GM19324 (cell line): ENCODE results near the gene CYB5R3.
"Not testable (repeated sequence)": the region's sequence is repeated elsewhere in the genome, so short reads cannot be mapped to it uniquely, and the experiment has no call there.

Experiments used
- ATAC-seq: cut with Tn5 transposase; IDR thresholded peaks from one replicate; pipeline ENCODE4 v1.9.1; 2021; ENCODE audit warnings: mild to moderate bottlenecking, moderate library complexity; ENCODE audit not compliant: unreplicated experiment, low FRiP score

CYB5R3 gene

DNA sequence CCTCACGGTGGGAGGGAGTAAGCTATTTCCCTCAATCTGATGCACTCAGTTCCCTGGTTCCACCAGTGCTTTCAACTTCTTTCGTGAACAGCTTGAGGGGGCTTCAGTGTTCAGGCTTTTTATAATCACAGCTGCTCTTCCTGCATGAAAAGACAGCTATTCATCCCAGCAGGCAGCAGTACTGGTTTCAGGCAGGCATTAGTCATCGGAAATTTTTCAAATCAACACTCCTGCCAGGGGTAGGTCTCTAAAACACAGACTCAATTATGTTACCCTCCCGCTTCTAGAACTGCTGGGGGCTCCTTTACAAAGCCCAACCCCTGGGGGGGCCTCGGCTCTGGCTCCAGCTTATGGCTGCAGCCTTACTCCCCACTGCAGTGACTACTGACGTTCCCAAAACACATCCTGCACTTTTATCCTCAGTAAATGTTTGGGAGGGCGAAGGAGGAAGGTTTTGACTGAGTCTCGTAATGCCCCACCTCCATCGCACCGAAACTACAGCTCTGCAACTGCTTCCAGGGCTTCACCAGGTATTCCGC, 40.3 kb downstream of the CYB5R3 start:
- no peak for ATAC-seq

DNA sequence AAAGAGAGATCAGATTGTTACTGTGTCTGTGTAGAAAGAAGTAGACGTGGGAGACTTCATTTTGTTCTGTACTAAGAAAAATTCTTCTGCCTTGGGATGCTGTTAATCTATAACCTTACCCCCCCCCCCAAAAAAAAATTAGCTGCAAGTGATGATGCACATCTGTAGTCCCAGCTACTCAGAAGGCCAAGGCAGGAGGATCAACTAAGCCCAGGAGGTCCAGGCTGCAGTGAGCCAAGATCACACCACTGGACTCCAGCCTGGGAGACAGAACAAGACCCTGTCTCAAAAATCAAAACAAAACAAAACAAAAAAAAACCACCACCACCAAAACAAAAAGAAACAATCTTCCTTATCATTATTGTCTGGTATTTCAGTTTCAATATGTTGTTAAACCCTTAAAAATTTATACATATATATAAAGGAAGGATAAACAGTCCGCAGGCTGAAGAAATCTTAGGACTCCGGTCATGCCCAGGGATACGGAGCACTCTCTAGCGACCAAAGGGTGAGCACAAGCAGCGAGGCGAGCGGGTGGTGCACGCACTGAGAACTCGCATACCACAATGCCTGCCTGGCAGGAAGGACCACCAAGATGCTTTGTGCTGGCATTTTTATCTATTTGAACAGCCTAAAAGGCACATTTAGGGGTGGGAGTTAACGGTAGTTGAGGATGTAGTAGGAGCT, 40.9 kb downstream of the CYB5R3 start:
- ATAC-seq = no peak

DNA sequence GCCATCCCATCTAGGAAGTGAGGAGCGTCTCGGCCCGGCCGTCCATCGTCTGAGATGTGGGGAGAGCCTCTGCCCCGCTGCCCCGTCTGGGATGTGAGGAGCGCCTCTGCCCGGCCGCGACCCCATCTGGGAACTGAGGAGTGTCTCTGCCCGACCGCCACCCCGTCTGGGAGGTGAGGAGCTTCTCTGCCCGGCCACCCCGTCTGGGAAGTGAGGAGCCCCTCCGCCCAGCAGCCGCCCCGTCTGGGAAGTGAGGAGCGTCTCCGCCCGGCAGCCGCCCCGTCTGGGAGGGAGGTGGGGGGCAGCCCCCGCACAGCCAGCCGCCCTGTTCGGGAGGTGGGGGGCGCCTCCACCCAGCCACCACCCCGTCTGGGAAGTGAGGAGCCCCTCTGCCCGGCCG, 41.6 kb downstream of the CYB5R3 start:
- ATAC-seq = not testable (repeated sequence)

DNA sequence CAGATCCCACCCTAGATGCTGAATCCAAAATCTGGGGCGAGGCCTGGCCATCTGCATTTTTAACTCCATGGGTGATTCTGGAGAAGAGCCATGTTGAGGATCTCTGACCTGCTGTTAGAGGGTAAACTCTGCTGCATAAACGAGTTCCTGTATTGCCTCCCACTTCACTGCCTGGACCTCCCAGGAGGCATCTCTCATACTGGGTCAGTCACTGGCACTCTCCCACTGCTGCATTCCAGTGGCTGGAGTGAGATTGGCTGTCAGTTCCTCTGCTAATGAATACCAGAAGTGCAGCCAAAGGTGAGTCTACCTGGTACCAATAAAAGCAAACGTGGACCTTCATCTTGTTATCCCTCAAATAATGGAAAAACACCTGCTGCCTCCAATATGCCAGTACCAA, 44.8 kb downstream of the CYB5R3 start:
- ATAC-seq = no peak

DNA sequence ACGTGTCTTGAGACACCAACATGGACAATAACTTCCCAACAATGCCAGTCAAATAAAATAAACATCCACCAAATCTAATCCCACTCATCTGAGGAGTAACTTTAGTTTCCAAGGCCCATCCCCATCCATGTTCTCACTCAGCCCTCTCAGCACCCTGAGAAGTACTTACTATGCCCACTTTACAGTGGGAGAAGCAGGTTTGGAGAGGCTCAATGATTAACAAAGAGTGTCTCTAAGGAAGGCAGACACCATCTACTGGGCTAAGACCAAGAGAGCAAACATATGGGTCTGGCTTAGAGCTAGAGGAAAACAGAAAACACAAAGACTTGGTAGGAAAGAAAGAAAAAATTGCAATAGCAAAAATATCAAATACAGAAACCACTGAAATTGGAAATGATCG, 45.8 kb downstream of the CYB5R3 start:
- ATAC-seq = no peak

DNA sequence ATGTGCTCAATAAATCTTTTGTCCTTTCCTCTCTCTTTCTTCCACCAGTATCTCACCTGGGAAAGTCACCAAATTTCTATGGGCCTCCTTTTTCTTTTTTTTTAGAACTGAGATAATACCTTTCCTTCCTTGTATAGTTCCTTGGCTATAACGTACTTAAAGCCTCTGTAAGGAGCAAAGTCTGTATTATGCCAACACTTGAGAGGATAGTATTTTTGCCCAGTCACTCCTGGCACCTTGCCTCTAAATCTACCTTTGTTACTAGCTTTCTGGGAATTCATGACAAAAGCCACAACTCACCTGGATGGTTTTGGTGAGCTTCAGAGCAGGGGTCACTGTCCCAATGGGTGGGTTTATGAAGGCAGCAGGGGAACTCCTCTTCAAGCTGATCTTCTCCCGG, 46.7 kb downstream of the CYB5R3 start:
- ATAC-seq = no peak

DNA sequence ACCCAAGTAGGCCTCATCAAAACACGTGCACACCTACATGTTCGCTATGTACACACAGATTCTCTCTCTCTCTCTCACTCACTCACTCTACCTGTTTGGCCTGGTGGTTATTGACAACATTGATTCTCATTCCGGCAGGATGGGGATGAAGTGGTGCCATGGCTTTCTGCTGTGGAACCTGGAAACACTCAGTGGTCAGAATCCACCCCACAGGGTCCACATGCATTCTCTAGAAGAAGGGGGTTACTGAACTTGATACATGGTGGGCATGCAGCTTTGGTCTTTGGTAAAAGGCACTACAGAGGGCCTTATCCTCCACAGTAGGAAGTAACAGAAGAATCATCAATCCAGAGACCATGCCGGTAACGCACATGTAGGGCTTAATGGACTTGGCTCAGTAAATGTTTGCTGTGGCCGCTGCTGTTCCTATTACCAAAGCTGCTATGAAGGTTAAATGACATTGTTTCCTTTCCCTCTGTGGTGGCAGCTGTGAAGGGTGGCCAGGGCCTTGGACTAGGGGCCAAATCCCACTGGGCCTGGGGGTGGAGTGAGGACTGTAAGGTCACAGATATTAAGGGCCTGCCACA, 47.2 kb downstream of the CYB5R3 start:
- ATAC-seq = no peak

DNA sequence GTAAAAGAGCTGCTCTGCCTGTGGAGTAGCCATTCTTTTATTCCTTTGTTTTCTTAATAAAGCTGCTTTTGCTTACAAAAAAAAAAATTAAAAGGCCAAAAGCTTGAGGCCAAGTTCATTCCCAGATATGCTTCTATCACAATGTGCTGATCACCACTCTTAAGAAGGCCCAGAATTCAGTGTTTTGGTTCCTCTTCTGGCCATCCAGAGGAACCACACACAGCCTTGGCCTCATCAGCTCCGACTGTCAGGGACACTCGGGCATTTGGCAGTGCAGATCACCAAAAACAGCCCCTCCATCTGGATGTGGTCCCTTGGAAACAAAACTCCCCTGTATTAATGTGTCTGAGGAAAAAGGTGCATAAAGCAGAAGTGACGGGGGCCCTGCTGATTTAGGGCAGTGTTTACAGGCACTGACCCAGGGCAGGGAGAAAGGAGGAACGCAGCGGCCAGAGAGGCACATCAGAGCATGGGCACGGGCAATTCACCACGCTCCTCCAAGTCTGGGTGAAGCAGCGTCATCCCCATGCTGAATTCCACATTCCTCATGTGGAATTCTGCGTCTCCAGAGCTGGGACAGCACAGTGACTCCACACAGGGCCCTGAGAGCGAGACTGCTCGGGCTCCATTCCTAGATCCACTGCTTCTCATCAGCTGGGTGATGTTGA, 52.2 kb downstream of the CYB5R3 start:
- no peak for ATAC-seq

DNA sequence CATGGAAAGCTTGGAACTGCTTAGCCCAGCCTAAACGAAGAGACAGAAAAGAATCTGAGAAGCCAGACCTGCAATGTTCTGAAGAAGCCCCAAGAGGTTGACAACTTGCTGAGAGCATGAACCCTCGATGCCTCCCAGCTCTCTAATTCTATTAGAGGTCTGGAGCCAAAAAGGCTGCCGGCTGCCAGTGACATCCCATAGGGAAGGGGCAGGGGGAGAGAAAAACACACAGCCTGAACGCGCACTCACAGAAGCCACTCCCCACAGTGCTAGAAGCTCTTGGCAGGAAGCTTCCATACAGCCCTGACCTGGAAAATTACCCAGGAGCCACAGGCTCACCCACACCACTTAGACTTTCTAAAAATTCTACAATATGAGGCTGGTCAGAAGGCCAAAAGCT, 52.9 kb downstream of the CYB5R3 start:
- no peak for ATAC-seq

DNA sequence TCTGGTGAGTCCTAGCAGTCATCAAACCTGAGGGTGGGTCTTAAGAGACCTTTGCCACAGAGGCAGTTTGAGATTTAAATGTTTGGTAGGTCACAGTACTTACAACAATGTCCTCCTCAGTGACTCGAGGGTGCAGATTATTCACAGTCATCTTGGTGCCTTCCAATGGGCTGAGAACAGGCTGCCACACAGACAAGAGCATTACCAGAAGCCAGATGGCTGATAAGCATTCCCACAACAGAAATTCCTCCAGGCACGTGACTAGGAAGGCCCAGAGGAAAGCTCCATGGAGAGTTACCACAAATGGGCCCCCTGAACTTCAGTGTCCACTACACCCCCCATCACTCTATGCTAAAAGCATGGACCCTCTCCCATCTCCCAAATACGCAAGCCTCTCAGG, 53.8 kb downstream of the CYB5R3 start:
- ATAC-seq = no peak

DNA sequence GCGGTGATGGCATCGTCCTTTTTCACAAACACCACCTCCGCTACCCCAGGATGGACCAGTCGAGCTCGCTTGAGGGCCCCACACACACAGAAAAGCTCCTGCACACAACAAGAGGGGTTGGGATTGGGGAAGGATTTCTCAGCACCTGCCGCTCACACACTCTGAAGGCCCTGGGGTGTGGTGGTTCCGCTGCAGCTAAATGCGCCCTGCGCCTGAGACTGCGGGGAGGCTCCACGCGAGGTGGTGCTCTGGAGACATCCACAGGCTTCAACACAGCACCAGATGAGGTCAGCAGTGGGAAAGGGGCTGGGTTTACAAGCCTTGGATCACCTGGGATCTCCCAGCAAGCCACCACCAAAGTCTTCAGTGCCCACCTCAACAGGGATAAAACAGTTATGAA, 57.2 kb downstream of the CYB5R3 start:
- no peak for ATAC-seq

DNA sequence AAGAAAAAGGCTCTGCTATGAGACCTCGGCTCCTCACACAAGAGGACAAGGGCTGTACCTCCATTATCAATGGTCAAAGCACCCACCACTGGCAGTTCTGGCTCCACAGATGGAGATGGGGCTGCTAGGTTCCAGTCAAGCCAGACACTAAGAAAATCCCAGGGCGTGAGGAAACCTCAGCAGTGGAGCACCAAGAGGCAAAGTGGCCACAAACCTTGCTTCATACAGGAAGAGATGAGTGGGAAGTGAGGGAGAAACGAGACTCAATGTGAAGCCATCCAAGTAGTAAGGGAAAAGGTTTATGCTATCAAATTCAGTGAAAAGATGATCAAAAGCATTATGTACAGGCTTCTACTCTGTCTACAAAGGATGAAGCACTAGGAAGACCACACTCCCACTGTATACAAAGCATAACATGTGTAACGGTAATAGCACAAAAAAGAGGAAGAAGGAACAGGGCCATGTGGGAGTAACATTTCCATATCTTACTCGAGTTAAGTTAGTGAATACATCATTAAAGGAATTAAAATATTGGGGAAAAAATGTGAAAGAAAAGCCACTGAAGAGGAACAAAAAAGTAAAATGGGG, 61.5 kb downstream of the CYB5R3 start:
- ATAC-seq = no peak

DNA sequence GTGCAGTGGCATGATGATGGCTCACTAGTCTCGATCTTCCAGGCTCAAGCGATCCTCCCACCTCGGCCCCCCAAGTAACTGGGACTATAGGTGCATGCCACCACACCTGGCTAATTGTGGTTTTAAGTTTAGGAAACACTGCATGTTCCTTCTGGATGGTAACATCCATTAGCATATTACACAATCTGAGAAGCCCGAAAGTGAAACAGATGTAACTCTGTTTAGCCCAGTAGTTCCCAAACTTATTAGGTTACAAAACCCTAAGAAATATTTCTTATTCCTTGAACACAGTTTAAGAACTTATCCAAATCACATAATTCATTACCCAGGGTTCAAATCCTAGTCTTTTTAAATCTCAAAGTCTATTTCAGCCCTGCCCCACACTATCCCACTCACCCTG, 62.8 kb downstream of the CYB5R3 start:
- ATAC-seq = no peak

DNA sequence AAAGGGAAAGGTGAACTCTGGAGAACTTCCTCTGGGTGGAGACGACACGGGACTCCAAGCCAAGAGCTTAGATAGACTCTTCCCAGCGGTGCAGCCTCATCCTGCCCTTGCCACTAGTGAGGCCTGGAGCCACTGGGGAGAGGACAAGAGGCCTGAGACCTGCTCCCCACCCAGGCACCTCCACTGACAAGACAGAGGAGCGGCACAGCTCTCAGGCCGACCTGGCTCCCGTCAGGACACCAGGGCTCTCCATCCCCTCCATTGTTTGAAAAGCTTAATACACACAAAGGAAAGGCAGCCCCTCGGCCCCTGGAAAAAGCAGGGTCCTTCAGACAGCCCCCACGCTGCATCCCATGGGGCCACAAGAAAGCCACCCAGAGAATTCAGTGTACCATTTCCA, 64.1 kb downstream of the CYB5R3 start:
- no peak for ATAC-seq

DNA sequence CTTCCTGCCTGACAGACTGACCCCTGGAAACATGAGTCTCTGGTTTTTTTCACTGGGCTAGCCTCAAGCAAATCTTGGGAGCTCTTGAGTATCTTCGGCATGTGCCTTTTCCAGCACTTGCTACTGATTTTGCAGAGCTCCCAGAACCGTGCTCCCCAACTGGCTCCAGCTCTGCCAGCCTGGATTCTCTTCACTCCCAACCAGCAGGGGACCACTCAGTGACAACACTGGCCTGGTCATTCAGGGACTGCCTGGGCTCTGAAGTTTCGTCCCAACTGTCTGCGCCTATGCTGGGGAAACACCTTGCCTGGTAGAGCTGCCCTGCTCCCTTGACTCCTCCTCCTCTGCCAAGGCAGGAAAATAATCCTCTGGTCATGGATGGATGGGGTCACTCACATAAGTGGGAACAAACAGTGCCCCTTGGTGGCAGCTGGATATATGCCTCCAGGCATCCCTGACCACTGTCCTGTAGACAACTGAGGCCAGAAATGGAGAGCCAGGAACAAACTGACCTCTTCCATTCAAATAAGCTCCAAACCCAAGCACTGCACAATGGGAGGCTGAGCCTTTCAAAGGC, 64.7 kb downstream of the CYB5R3 start:
- ATAC-seq = no peak

DNA sequence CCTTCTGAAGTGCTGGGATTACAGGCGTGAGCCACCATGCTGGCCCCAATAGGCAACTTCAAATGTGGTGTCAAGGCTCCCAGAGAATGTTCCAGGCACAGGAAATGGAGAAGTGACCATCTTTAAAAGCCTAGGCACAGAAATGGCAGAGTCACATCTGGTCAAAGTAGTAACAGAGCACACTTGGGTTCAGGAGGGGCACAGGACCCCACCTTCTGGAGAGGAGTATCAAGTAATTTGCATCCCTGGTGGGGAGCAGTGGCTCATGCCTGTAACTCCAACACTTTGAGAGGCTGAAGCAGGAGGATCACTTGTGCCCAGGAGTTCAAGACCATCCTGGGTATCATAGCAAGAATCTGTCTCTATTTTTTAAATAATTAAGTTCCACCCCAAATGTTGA, 66.2 kb downstream of the CYB5R3 start:
- no peak for ATAC-seq

DNA sequence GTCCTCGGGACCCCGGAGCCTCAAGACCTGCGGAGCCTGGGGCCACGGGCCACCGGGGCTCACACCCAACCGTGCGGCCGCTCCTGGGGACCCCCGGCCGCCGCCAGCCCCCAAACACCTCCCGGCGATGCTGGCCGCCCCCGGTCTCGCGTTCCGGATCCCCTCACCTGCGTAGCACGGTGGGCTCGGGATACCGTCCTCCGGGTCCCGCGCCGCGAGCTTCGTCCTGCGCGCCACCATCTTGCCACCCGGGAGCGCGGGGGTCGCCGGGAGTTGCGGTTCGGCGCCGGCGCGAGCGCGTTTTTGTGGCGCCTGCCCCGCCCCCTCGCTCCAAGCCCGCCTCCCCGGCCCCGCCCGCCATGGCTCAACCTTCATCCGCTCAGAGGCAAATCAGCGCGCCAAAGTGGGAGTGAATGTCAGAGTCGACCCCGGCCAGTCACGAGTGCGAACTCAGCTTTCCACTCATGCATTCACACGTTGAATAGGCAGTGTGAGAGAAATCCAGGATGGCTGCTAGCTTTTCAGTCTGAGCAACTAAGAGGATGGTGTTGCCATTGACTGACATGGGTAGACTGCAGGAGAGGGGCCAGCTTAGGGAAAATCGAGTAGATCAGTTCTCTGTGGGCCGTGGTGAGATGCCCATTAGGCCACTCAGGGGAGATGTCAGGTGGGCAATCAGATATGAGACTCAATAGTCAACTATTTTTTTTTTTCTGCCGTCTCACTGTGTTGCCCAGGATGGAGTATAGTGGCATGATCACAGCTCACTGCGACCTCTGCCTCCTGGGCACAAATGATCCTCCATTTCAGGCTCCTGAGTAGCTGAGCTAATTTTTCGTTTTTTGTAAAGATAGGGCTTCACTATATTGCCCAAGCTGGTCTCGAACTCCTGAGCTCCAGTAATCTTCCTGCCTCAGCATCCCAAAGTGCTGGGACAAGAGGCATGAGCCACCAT, 67.2 kb downstream of the CYB5R3 start:
- ATAC-seq = peak; percentile 54

DNA sequence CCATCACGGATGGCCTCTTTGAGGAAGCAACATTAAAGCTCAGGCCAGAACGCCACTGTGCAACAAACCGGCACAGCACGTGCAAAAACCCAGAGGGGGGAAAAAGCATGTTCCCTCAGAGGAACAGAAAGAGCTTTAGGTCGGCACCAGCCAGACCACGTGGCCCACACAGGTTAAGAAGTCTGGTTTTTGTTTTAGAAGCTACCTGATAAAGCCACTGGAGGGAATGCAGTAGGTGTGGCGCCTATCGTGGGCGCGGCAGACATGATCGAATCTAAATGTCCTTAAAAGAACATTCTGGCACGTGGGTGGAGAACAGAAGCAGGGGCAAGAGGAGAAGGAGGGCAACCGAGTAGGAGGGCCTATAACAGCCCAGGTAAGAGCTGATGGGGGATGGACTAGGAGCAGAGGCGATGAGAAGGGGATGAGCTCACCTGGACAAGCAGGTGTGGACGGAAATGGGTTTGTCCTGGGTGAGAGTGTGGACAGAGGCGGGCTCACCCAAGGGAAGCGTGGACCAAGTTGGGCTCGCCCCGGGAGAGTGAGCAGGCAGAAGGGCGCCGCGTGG, 67.9 kb downstream of the CYB5R3 start:
- not testable (repeated sequence) for ATAC-seq

DNA sequence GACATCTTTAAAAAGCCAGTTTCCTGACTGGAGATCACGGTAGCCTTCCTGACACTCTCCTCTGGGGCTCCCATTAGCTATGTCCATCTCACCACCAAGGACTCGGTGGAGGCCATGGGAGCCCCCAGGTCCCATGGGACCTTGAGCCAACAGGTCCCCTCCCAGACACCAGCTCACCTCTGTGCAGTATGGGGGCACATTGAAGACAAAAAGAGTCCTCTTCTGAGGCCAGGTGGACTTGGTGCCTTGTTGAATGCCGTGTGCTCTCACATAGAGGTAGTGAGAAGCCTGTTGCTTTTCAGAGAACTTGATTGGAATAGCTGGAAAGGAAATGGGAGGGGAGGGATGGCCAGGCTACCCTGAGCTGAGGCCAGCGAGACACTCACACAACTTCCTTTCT, 69.2 kb downstream of the CYB5R3 start:
- not testable (repeated sequence) for ATAC-seq
